Hindlimb muscle (tissue), 1 donor: ENCODE data around the gene ATP6V0C. TPM values are rescaled to one million over a fixed set of nuclear protein-coding genes. Genes with fewer than 3 reads are reported as not detected.
A peak's percentile ranks its signal among the peaks of the same experiment; 100 is the strongest.

Experiments
- DNase-seq: peaks from one replicate; pipeline ENCODE4 v3.0.0-alpha.2; 2013
- polyA plus RNA-seq: library from polyadenylated mRNA; unstranded; fragments of 120-200 nt; gene quantifications from one replicate; pipeline ENCODE4 v1.2.1, GENCODE V29; 2013; ENCODE audit not compliant: insufficient read length

The ATP6V0C gene
- polyA plus RNA-seq, 1 donor, result 129 TPM

DNA sequence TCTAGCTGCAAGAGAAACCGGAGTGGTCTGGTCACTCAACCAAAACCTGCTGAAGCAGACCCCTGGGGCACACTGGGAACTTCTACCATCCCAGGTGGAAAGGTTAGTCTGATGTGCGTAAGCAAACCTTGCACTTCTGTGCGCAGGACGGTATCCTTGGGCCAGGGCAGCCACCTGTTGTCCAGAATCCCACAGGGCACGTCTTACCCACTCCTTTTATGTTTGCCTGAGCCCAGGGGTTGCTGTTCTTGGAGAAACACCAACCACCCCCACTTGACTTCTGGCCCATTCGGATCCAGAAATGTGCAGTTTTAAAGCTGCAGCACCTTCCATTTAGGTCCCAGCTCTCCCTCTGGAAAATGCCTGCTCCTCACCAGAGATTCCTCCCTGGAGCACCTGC lies 20.1 kb upstream of the ATP6V0C start:
- no peak for DNase-seq

DNA sequence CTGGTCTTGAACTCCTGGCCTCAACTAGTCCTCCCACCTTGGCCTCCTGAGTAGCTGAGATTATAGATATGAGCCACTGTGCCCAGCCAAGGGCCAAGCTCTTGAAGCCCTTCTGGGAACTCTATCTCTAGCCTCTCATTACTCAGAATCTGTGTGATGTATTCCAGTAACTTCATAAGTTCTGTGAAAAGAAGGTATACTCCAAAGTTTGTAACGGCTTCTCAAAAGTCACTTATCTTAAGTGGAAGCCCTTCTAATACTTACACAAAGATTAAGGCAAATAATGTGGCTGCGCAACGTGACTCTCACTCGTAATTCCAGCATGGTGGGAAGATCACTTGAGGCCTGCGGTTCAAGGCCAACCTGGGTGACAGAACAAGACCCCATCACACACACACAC lies 19.1 kb upstream of the ATP6V0C start:
- no peak for DNase-seq

DNA sequence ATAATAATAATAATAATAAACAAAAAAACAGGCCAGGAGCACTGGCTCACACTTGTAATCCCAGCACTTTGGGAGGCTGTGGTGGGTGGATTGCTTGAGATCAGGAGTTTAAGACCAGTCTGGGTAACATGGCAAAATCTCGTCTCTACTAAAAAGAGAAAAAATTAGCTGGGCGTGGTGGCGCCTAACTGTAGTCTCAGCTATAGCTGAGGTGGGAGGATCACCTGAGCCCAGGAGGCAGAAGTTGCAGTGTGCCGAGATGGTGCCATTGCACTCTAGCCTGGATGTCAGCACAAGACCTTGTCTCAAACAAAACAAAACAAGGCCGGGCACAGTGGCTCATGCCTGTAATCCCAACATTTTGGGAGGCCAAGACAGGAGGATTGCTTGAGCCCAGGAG lies 18.7 kb upstream of the ATP6V0C start:
- DNase-seq, result no peak

DNA sequence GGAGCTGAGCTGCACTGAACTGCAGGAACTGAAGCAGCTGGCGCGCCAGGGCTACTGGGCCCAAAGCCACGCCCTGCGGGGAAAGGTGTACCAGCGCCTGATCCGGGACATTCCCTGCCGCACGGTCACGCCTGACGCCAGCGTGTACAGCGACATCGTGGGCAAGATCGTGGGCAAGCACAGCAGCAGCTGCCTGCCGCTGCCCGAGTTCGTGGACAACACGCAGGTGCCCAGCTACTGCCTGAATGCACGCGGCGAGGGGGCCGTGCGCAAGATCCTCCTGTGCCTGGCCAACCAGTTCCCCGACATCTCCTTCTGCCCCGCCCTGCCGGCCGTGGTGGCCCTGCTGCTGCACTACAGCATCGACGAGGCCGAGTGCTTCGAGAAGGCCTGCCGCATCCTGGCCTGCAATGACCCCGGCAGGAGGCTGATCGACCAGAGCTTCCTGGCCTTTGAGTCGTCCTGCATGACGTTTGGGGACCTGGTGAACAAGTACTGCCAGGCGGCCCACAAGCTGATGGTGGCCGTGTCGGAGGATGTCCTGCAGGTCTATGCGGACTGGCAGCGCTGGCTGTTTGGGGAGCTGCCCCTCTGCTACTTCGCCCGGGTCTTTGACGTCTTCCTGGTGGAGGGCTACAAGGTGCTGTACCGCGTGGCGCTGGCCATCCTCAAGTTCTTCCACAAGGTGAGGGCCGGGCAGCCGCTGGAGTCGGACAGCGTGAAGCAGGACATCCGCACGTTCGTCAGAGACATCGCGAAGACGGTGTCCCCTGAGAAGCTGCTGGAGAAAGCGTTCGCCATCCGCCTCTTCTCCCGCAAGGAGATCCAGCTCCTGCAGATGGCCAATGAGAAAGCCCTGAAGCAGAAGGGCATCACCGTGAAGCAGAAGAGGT lies 17.3 kb upstream of the ATP6V0C start:
- no peak for DNase-seq

DNA sequence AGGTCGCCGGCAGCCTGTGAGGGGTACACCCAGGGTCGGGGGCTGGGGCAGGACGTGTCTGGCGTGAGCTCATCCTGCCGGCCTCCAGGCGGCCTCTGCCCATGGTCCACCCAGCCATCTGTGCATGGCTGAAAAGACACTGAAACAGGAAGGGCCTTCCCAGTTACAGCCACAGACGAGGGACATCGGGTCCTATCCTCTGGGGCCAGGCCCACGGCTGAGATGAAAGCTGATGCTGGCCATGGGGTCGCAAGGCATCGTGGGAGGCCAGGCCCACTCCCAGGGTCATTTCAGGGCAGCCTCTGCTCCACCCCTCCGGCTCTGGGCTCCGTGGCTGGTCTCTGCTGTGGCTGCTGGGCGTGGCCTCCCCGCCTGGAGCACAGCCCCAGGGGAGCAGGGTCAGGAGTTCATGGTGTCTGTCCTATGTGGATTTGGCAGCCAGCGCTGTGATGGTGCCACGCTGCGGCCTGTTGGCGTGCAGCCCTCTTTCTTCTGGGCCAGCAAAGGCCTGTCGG lies 16.6 kb upstream of the ATP6V0C start:
- DNase-seq, result no peak

DNA sequence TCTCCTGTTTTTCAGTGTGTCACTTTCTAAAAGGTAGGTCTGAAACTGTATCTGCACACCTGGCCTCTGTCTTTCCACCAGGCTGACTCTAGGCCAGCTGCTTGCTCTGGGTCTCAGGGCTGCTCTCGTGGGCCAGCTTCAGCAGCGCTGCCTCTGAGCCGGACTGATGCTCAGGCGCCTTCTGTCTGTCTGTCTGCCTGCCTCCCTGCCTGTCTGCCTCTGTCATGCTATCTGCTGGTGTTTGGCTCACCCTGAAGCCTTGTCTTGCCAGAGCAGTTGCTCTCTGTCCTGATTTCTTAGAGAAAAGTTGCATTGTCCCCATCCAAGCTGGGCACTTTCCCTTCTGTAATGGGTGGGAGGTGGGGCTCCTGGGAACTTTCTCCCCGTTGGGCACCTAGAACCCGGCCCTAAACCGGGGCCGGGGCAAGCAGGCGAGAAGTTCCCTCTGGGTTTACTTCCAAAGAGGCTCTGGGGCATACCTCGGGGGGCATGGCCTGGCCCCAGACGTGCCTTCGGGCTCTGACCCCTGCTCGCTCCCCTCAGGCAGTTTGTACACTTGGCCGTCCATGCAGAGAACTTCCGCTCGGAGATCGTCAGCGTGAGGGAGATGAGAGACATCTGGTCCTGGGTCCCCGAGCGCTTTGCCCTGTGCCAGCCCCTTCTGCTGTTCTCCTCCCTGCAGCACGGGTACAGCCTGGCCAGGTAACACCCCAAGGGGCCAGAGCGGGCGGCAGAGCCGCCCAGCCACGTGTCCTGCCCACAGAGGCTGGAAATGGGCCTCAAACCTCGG lies 15.9 kb upstream of the ATP6V0C start:
- DNase-seq, result no peak

DNA sequence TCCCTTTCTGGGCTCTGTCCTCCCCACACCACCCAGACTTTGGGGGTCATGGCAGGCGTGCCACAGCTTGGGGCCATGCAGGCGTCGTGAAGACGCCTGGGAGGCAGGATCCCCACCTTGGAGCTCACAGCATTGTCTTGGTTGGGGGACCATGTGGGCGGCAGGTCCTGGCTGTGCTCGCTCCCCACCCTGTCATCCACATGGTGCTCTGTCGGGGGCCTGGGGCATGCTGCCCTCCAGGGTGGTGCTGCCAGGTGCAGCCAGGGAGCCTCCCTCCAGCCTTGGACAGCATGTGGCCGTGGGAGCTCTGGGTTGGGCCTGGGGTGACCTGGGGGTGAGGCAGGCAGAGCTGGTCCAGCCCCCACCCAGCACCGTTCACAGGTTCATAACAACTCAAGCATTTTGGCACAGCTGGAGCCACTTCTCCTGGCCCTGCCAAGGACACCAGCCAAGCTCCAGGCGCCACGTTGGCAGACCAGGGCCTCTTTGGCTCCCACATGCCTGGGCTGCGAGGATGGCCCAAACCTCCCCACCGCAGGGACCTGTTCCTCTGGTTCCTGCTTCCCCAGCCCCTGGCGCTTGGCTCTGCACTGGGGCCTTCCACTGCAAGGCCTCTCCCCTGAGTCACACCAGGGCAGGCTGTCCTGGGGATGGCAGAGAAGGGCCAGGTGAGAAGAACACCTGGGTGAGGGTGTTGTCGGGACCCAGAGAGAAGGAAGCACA lies 15.1 kb upstream of the ATP6V0C start:
- no peak for DNase-seq

DNA sequence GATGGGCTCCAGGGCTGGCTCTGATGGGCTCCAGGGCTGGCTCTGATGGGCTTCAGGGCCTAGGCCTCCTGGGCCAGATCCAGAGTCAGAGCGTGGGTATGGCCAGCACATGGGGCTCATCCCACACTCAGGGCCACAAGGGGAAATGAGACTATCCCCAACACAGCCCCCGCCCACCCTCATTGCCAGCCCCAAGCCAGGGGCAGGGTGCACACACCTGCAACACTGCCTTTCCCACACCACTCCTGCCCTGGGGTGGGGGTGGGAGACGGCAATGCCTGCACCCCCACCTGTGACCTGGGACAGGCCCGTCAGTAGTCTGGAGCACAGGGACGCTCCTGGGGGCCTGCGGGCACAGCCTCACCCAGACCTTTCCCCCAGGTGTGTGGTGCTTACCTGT lies 14.3 kb upstream of the ATP6V0C start:
- no peak for DNase-seq

DNA sequence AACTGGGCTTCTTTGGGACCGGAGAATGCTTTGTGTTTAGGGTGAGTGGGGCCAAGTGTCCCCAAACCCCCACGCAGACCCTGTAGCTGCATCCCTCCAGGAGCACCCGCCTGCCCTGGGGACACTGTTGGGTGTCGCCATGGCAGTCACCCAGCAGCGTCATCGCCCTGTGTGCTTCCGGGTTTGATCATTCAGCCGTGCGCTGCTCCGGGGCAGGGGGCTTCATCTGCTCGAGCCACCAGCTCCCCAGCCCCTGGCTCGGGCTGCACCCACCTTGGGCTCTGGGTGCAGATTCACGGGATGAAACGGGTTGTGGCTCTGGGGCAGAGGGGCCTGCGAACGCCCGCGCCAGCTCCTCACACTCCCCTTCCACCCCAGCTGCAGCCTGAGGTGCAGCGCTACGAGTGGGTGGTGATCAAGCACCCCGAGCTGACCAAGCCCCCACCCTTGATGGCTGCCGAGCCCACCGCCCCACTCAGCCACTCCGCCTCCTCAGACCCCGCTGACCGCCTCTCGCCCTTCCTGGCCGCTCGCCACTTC lies 13.8 kb upstream of the ATP6V0C start:
- no peak for DNase-seq

DNA sequence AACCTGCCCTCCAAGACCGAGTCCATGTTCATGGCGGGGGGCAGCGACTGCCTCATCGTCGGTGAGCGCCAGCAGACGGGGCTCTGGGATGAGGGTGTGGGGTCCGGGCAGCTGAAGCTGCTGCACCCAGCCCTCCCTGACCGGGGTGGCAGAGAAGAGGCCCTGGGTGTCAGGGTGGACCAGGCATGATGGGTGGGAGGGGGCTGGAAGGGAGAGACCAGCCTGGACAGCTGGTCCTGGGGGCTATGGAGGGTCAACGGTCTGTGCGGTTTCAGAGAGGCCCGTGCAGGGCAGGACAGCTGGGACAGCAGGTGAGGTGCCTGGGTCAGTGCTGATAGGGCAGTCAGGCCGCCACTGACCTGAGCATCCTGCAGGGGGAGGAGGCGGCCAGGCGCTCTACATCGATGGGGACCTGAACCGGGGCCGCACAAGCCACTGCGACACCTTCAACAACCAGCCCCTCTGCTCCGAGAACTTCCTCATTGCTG lies 13.3 kb upstream of the ATP6V0C start:
- no peak for DNase-seq

DNA sequence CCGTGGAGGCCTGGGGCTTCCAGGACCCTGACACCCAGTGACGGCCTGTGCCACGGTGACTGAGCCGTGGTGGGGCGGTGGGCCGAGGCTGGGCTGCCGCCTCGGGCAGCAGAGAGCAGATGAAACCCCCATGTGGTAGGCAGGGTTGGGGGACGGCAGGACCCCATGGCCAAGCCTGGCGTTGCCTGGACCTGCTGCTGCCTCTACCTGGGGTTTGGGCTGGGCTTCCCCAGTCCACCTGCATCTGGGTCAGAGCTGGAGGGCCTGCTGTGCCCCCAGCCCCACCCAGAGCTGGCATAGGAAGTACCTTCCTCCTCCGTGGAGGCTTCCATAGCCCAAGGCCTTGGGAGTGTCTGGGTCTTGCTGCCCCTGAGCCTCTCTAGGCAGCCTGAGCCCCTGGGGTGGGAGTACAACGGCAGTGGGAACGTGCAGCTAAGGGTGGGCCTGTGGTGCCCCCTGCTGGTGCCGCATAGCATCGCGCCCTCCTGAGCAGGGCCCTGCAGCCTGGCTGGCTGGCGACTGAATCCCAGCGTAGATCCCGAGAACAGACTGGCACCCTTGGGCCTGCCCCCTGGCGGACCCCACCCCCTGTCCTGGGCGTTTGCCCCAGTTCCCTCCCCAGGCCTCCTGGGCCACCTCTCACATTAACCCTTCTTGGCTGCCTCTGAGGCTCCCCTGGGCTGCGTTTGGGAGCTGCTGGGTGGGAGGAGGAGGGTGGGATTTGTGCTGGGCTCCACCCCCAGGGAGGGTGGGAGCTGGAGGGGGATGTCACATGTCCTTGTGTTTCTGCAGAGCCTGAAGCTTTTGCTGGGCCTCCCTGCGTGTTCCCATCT lies 12.6 kb upstream of the ATP6V0C start:
- peak; percentile 91 for DNase-seq

DNA sequence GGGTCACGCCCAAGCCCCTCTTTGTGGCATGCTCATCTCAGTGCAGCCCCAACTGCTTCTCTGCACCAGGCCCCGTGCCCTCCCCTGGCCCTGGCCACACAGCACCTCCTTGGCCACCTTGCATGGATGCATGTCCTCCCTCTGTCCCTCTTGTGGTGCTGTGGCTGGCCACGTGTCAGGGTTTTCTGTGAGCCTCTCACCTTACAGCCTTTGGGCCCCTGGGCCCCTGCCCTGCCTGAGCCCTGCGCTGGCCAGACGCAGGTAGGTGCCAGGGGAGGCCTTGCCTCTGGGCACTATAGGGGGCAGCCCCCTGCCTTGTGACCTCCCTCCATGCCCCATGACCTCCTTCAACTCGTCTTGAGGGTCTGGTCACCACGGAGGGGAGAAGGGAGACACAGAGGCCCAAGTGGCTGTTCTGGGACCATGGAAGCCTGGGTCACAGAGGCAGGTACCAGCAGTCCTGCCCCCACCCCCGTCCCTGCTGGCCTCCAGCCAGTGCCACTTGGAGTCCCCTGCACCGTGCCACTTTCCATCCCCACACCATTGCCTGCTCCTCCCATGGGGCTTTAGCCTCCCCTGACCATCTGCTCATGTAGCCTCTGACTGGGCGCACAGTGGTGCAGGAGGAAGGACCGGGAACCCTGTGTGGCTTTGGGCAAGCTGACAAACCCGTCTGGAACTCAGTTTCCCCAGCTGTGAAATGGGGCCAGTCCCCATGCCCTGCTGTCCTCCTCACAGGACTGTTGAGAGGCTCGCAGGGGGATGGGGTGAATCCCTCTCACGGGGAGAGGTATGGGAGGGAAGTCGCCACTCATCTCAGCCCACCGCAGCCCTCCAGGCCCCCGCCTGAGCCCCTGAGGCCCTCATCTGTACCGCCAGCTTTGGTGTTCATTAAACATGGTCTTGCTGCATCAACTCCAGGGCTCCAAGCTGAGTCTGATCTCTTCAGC lies 11.5 kb upstream of the ATP6V0C start:
- DNase-seq, result no peak

DNA sequence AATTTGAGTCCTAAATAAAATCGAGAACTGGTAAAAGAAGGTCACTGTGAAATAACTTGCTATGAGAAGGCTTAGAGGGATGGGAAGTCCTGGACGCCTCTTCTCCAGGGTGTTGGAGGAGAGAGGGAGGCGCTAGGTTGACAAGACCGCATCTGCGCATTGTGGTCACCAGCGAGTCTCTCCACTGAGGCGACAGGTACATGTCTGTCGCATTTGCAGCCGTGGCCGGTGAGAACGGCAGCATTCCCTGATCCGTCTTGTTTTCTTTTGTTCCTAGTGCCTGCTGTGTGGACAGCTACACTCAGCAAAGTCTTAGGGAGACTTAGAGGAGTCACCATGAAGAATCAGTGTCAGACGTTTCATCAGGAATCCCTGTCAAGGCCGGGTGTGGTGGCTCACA lies 8.1 kb upstream of the ATP6V0C start:
- no peak for DNase-seq

DNA sequence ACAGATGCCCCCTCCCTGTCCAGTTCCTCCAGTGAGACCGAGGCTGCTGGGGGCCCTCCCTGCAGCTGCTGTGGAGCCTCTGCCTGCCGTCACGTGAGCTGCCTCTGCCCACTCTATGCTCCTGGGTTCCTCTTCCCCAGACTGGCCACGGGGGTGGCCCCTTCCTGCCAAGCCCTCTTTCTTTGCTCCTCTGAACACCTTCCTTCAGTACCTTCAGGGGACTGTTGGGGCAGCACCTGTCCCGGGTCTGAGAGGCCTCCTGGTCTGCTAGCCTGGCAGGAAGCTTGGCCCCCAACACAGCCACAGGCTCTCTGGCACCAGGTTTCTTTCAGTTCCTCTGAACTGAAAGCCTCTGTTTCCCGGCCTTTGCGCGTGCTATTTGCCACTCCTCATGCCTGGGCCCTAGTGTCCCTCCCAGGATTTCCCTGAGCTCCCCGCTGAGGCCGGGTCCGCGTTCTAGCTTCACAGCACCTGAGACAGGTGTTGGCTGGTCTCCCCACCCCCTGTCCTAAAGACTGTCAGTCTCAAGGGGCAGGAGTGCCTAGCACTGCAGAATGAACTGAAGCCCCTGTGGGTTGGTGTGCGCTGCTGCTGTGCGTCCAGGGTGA lies 6.6 kb upstream of the ATP6V0C start:
- no peak for DNase-seq

DNA sequence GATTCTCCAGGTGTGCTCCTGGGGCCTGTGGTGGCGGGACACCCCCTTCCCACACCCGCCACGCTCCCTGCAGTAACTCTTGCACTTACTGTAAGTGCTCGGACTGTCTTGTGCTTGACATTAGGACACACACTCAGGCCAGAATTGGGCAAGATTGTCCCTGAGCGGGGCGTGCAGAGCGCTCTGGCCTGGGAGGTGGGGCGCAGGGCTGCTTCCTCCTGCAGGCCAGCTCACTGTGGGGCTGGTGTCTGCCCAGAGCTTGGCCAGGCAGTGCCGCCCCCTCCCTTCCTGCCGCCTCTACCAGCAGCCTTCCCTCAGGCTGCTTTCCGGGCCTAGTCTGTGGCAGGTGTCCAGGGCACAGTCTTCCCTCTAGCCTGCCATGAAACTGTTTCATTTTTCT lies 6.1 kb upstream of the ATP6V0C start:
- DNase-seq, result no peak

DNA sequence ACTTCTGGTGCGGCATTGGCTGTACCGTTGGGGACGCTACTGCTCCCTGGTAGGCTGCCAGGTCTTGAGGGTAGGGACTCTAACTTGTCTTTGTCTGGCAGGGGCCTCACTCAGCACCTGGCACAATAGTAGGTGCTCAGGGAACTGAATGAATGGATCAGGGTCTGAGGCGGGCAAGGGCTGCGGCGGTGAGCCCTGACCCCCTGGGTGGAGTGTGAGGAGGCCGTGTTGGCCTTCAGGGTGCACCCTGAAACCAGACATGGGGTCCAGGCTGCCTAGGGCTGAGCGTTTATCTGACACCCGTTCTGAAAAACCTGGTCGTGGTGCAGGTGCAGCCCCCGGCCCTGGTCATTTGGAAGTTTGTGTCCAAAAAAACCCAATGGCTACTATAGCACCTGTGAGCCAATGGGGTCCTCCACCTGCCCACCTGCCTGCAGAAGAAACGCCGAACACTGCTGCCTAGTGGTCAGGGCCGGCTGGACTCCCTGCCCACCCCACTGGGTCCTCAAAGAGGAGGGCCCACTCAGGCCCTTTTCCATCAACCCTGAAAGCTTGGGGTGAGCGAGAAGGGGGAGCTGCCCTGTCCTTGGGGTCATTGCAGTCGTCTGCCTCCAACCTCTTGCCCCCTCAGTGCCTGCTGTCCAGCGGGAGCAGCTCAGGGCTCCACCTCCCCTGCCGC lies 4.9 kb upstream of the ATP6V0C start:
- no peak for DNase-seq

DNA sequence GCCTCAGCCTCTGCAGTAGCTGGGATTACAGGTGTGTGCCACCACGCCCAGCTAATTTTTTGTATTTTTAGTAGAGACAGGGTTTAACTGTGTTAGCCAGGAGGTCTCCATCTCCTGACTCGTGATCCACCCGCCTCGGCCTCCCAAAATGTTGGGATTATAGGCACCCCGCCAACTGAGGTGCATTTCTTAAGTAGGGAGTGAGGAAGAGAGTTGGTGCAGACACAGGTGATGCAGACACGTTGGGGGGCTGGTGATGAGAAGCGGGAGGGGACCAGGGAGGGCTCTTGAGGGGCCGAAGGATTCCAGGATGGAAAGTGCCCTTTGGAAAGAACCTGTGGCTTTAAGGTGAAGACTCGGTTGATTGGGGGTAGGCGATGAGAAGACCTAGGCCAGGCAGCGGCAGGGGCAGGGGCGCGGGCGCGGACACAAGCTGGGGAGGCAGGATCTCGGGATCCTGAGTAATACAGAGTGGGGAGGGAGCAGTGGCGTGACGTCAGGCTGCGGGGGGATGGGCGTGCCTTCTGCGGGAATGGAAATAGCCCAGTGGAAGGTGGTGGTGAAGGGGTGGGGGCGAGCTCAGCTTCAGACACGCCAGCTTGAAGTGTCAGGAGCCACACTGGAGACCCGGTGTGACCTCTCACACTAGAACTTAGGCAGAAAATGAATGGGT lies 2.5 kb upstream of the ATP6V0C start:
- no peak for DNase-seq

DNA sequence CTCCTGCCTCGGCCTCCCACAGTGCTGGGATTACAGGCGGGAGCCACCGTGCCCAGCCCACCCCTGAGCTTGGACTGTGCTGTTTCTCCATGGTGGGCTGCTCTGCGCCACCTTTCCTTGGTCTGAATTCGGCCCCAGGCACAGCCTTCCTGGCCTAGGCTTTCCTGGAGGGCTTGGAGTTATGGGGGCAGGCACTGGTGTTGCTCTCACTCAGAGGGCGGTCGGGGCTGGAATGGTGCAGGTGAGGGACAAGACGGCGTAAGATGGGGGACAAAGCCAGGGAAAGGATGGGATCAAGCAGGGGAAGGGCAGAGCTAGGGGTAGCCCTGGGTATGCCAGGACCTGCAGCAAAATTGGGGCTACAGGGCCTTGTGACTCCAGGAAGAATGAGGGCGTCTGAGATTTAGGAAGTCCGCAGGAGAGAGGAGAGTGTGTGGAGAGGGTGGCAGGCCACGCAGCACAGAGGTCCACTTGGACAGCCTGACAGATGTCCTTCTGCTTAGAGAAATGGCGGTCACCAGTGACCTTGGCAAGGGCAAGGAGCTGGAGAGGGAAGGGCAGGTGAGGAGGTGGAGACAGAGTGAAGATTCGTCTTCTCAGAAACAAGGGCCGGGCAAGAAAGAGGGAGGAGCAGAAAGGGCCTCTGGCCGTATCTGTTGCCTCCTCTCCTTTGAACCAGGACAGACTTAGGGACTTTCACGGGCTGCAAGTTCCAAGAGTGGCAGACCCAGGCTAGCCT lies 1.6 kb upstream of the ATP6V0C start:
- DNase-seq, result no peak
